Left ventricle myocardium inferior (tissue), 1 donor: ENCODE results near the gene PPP1R12B. TPM values are rescaled to one million over a fixed set of nuclear protein-coding genes. Genes with fewer than 3 reads are reported as not detected.
"Not testable (repeated sequence)": the region's sequence is repeated elsewhere in the genome, so short reads cannot be mapped to it uniquely, and the experiment has no call there.

ENCODE experiments used
- DNase-seq: peaks from one replicate; pipeline ENCODE4 v3.0.0-alpha.2; 2020
- H3K27ac ChIP-seq: fragments of 200-600 bp; replicated peaks from 2 replicates; pipeline ENCODE4 v1.8.0; 2021
- H3K27me3 ChIP-seq: fragments of 200-600 bp; 2 replicates; pipeline ENCODE4 v1.8.0; 2021; ENCODE audit warnings: low read depth
- H3K36me3 ChIP-seq: fragments of 200-600 bp; 2 replicates; pipeline ENCODE4 v1.8.0; 2021
- H3K4me1 ChIP-seq: fragments of 200-600 bp; 2 replicates; pipeline ENCODE4 v1.8.0; 2021
- H3K4me3 ChIP-seq: fragments of 200-600 bp; 2 replicates; pipeline ENCODE4 v1.8.0; 2021; ENCODE audit warnings: mild to moderate bottlenecking, moderate library complexity
- H3K9me3 ChIP-seq: fragments of 200-600 bp; replicated peaks from 2 replicates; pipeline ENCODE4 v1.8.0; 2021
- intact Hi-C: fragments of 100-400 bp; cut with micrococcal nuclease; formaldehyde crosslinking; loops from one replicate; pipeline ENCODE4 v1.11.0; 2022
- total RNA-seq: library from RNA; stranded (reverse); fragmentation: NEBNext Ultra II Directional; extraction: Animal tissue kit (Norgen Biotek cat#: 25700); gene quantifications from one replicate; pipeline ENCODE4 v1.2.1, GENCODE V29; 2021
- TF ChIP-seq, protein P1 (sequence below): fragments of 200-600 bp; IDR thresholded peaks from 2 replicates; pipeline ENCODE4 v1.8.0; 2021; ENCODE audit warnings: antibody characterized with exemption, mild to moderate bottlenecking, borderline replicate concordance
- donor health status: DM: no; HTN: yes; CAD: no; lungs with severe emphysema.

The PPP1R12B gene
- total RNA-seq, 1 donor from 2014 or later: 706 TPM

DNA sequence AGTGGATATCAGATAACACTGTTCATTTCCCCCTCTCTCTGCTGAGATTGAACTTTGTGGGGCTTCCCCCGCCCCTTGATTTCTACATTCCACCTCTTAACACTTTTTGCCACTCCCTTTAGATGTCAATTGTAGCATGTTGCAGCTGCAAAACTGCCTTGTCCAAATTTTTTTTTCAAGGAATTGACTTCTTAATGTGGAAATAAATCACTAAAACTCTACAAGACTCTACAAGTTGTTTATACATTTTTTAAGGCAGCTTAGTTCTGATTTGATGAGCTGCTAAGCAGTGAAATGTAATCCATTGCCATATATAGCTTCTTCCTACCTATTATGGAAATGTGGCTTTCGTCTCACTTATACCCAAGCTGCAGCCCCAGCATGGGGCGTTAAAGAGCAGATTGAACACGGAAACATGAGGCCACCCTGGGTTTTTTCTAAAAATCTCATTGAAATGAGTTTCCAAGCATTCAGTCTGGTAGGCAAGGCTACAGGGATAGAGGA is 229.6 kb downstream of the PPP1R12B start:
- intact Hi-C loops: no loop called here
- H3K27me3 ChIP-seq: no peaks in the 10 kb centered on the region
- H3K4me1 ChIP-seq: peaks cover 98% of the 10 kb centered on the region
- DNase-seq: no peak
- peaks cover 40% of the 10 kb centered on the region for H3K36me3 ChIP-seq
- H3K4me3 ChIP-seq: no peak overlapping the region
- no peaks in the 10 kb centered on the region for H3K9me3 ChIP-seq
- peak overlapping the region; percentile 73 for H3K27ac ChIP-seq
- TF ChIP-seq, protein P1, sequence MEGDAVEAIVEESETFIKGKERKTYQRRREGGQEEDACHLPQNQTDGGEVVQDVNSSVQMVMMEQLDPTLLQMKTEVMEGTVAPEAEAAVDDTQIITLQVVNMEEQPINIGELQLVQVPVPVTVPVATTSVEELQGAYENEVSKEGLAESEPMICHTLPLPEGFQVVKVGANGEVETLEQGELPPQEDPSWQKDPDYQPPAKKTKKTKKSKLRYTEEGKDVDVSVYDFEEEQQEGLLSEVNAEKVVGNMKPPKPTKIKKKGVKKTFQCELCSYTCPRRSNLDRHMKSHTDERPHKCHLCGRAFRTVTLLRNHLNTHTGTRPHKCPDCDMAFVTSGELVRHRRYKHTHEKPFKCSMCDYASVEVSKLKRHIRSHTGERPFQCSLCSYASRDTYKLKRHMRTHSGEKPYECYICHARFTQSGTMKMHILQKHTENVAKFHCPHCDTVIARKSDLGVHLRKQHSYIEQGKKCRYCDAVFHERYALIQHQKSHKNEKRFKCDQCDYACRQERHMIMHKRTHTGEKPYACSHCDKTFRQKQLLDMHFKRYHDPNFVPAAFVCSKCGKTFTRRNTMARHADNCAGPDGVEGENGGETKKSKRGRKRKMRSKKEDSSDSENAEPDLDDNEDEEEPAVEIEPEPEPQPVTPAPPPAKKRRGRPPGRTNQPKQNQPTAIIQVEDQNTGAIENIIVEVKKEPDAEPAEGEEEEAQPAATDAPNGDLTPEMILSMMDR: no peak

DNA sequence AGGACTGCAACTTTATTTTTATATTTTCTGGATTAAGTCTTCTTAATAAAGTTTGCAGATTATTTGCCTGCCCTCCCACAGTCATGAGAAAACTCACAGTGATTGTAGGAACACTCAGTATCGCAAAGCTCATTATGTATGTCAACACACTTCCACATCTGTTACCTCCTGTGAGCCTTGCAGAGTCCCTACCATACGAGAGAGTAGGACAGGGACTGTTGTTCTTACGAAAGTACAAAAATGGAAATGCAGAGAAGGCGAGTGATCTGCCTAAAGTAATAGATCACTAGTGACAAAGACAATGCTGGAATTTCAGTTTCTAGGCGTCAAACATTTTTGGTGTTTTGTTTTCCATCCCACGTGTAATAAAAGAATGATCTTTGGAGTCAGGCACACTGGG is 230.1 kb downstream of the PPP1R12B start:
- H3K4me1 ChIP-seq: peaks cover 98% of the 10 kb centered on the region

DNA sequence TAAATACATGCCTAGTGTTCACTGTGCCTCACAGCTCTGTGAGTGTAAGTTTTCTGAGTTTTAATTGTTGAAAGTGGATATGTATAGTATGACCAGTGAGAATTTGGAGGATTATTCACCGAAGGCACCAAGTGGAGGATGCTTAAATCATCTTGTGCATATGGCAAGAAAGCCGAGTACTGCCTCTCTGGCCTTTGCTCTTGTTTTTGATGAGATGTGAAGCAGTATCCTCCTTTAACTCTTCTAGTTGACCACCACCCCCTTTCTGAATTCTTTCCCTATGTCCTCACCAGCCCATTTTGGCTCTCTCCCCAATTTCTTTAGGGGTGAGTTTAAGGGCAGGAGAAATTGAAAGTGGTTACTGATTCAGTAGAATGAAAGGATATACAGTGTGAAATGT is 231.3 kb downstream of the PPP1R12B start:
- no peaks in the 10 kb centered on the region for H3K9me3 ChIP-seq
- TF ChIP-seq, protein P1: no peak
- intact Hi-C loops: no loop called here
- peaks cover 36% of the 10 kb centered on the region for H3K36me3 ChIP-seq
- peaks cover 98% of the 10 kb centered on the region for H3K4me1 ChIP-seq
- no peaks in the 10 kb centered on the region for H3K27me3 ChIP-seq
- no peak overlapping the region for H3K4me3 ChIP-seq
- H3K27ac ChIP-seq: peak overlapping the region; percentile 73
- no peak for DNase-seq

More for the DNA sequence above, 230.1 kb downstream of the PPP1R12B start:
- Histone ChIP-seq H3K4me3 (no peak overlapping the region), H3K36me3 (peaks cover 40% of the 10 kb centered on the region), H3K27ac (peak overlapping the region; percentile 73), H3K27me3 (no peaks in the 10 kb centered on the region), H3K9me3 (no peaks in the 10 kb centered on the region)
- intact Hi-C loops: no loop called here
- no peak for DNase-seq
- TF ChIP-seq, protein P1: no peak

DNA sequence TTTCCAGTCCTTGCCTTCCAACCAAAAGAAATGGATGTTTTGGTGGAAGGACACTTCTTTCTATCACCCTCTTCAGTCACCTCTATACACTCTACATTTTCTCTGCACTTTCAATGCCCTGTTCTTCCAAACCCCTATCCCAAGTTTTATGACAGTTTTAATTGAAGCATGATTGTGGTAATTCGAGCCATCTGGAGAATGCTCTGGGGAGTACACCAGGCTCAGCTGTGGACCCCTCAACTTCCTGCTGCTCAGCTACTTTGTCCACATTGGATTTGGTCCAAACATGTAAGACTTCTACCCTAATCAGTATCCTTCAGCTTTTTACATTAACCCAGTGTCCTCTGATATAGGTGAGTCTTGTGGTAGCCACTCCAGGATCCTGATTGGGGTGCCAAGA is 232.1 kb downstream of the PPP1R12B start:
- no peaks in the 10 kb centered on the region for H3K9me3 ChIP-seq
- TF ChIP-seq, protein P1: no peak
- DNase-seq: no peak
- no peak overlapping the region for H3K4me3 ChIP-seq
- H3K27ac ChIP-seq: peak overlapping the region; percentile 73
- H3K36me3 ChIP-seq: peaks cover 35% of the 10 kb centered on the region
- peaks cover 98% of the 10 kb centered on the region for H3K4me1 ChIP-seq
- H3K27me3 ChIP-seq: no peaks in the 10 kb centered on the region
- intact Hi-C loops: no loop called here

DNA sequence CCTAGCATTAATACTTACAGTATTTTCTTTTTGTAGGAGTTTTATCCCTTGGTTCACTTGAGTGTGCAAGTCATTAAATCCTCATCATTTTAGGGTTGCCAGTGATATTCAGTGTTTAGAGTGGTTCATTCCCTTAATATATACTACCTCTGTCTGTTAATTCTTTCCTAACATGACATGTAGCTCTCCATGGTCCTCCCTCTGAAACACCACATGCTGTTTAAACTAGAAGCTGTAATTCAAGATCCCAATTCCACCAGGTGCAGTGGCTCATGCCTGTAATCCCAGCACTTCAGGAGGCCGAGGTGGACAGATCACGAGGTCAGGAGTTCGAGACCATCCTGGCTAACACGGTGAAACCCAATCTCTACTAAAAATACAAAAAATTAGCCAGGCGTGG is 233.9 kb downstream of the PPP1R12B start:
- H3K4me3 ChIP-seq, H3K9me3 ChIP-seq, DNase-seq, H3K27ac ChIP-seq, intact Hi-C loops, H3K27me3 ChIP-seq: not testable (repeated sequence)
- H3K4me1 ChIP-seq: peaks cover 98% of the 10 kb centered on the region
- peaks cover 35% of the 10 kb centered on the region for H3K36me3 ChIP-seq

DNA sequence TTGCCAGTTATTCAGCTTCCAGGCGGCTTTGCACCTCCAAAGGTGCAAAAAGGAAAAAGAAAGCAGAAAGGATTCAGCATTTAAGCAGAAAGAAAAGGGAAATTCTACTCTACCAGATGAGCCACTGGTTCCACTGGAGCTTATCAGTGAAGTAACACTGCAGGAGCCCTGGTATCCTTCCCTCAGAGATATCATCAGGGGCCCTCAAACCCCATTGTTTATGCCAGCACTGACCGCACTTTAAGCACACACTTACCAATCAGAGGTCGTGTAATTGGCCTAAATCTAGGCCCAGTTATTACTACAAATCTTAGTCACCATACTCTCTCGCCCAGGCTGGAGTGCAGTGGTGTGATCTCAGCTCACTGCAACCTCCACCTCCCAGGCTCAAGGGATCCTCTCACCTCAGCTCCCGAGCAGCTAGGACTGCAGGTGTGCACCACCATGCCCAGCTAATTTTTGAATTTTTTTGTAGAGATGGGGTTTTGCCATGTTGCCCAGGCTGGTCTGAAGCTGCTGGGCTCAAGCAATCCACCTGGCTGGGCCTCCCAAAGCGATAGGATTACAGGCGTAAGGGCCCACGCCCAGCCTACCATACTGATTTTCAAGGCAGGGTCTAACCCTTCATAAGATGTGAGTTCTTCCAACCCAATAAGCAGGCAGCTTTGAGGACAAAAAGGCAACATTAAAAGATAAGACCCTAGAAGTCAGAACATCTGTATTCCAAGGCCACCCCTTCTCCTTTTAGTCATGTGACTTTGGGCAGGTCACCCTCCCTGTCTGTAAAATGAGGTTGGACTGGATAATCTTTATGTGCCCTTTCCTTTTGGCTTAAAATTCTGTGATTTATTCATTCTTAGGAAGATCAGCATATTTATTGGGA is 236.4 kb downstream of the PPP1R12B start:
- intact Hi-C loops: no loop called here
- no peak for DNase-seq
- Histone ChIP-seq H3K27me3 (no peaks in the 10 kb centered on the region), H3K4me3 (no peak overlapping the region), H3K36me3 (peaks cover 35% of the 10 kb centered on the region), H3K9me3 (no peaks in the 10 kb centered on the region), H3K4me1 (peaks cover 98% of the 10 kb centered on the region), H3K27ac (peak overlapping the region; percentile 90)
- TF ChIP-seq, protein P1: no peak
